IMR-90 (cell line): ENCODE results near the gene PLB1.

ENCODE experiments used
- BHLHE40 ChIP-seq: fragments of 150-350 bp; IDR thresholded peaks from 2 replicates; pipeline ENCODE4 v1.6.1; 2016; ENCODE audit warnings: mild to moderate bottlenecking, low read depth, low read length
- TF ChIP-seq, protein P1 (sequence below): conservative IDR thresholded peaks from 2 replicates; pipeline ENCODE4 v1.5.1; 2012; ENCODE audit warnings: mild to moderate bottlenecking, low read depth, low read length, improper control_type of control experiment

GRCh38 chr2:28505361-28505760, 9.5 kb downstream of the PLB1 start:
- TF ChIP-seq, protein P1, sequence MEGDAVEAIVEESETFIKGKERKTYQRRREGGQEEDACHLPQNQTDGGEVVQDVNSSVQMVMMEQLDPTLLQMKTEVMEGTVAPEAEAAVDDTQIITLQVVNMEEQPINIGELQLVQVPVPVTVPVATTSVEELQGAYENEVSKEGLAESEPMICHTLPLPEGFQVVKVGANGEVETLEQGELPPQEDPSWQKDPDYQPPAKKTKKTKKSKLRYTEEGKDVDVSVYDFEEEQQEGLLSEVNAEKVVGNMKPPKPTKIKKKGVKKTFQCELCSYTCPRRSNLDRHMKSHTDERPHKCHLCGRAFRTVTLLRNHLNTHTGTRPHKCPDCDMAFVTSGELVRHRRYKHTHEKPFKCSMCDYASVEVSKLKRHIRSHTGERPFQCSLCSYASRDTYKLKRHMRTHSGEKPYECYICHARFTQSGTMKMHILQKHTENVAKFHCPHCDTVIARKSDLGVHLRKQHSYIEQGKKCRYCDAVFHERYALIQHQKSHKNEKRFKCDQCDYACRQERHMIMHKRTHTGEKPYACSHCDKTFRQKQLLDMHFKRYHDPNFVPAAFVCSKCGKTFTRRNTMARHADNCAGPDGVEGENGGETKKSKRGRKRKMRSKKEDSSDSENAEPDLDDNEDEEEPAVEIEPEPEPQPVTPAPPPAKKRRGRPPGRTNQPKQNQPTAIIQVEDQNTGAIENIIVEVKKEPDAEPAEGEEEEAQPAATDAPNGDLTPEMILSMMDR, result no peak
- TF ChIP-seq BHLHE40, result no peak
